ENCODE data around the gene CSHL1.
A peak's percentile ranks its signal among the peaks of the same experiment; 100 is the strongest.
"Not testable (repeated sequence)": the region's sequence is repeated elsewhere in the genome, so short reads cannot be mapped to it uniquely, and the experiment has no call there.

Gene CSHL1

GRCh38 chr17:63917646-63918045, 6.6 kb upstream of the CSHL1 start:
- DNase-seq: no peak

GRCh38 chr17:63917206-63917605, 6.1 kb upstream of the CSHL1 start:
- DNase-seq: not testable (repeated sequence)

- no peak for DNase-seq
These were observed 5.6 kb upstream of the CSHL1 start for GRCh38 chr17:63916566-63917185.

- not testable (repeated sequence) for DNase-seq
These were observed 4.7 kb upstream of the CSHL1 start for GRCh38 chr17:63915753-63916152.

- no peak for DNase-seq
These were observed 3.4 kb upstream of the CSHL1 start for GRCh38 chr17:63914471-63914870.

- DNase-seq: peak; percentile 77
These were observed 621 bp upstream of the CSHL1 start for GRCh38 chr17:63911657-63912100.

GRCh38 chr17:63910096-63910495, 962 bp downstream of the CSHL1 start:
- DNase-seq: no peak

GRCh38 chr17:63909586-63909985, 1.5 kb downstream of the CSHL1 start:
- DNase-seq: not testable (repeated sequence)

- DNase-seq: not testable (repeated sequence)
These were observed 3.8 kb downstream of the CSHL1 start for GRCh38 chr17:63907161-63907778.

GRCh38 chr17:63904796-63905195, 6.3 kb downstream of the CSHL1 start:
- not testable (repeated sequence) for DNase-seq

- DNase-seq: not testable (repeated sequence)
These were observed 7.3 kb downstream of the CSHL1 start for GRCh38 chr17:63903787-63904201.

- not testable (repeated sequence) for DNase-seq
These were observed 9.1 kb downstream of the CSHL1 start for GRCh38 chr17:63901971-63902370.

- not testable (repeated sequence) for DNase-seq
These were observed 11.9 kb downstream of the CSHL1 start for GRCh38 chr17:63898899-63899798.

- not testable (repeated sequence) for DNase-seq
These were observed 14.3 kb downstream of the CSHL1 start, which contains the start of gene CSH1 for GRCh38 chr17:63896524-63897354. Gene CSH1, minus strand, starts transcription at chr17:63896574. Its CDS starts 63 bp downstream, at chr17:63896511.

- not testable (repeated sequence) for DNase-seq
These were observed 16.2 kb downstream of the CSHL1 start for GRCh38 chr17:63894821-63895220.

- not testable (repeated sequence) for DNase-seq
These were observed 17.0 kb downstream of the CSHL1 start for GRCh38 chr17:63894021-63894420.

- DNase-seq: not testable (repeated sequence)
These were observed 18.6 kb downstream of the CSHL1 start for GRCh38 chr17:63892316-63893037.

GRCh38 chr17:63889026-63889848, 21.8 kb downstream of the CSHL1 start:
- peak; percentile 64 for DNase-seq

GRCh38 chr17:63885119-63885518, 25.9 kb downstream of the CSHL1 start:
- not testable (repeated sequence) for DNase-seq

GRCh38 chr17:63882626-63883126, 28.4 kb downstream of the CSHL1 start:
- DNase-seq: not testable (repeated sequence)

Data from eye (tissue), 1 donor.